IPS DF 19.7 (cell line): Measurements from ENCODE around the gene SRCAP.

Experiments
- DNase-seq: peaks from one replicate; pipeline ENCODE4 v3.0.0-alpha.2; 2013; ENCODE audit warnings: low read depth, low spot score

The SRCAP gene

DNA sequence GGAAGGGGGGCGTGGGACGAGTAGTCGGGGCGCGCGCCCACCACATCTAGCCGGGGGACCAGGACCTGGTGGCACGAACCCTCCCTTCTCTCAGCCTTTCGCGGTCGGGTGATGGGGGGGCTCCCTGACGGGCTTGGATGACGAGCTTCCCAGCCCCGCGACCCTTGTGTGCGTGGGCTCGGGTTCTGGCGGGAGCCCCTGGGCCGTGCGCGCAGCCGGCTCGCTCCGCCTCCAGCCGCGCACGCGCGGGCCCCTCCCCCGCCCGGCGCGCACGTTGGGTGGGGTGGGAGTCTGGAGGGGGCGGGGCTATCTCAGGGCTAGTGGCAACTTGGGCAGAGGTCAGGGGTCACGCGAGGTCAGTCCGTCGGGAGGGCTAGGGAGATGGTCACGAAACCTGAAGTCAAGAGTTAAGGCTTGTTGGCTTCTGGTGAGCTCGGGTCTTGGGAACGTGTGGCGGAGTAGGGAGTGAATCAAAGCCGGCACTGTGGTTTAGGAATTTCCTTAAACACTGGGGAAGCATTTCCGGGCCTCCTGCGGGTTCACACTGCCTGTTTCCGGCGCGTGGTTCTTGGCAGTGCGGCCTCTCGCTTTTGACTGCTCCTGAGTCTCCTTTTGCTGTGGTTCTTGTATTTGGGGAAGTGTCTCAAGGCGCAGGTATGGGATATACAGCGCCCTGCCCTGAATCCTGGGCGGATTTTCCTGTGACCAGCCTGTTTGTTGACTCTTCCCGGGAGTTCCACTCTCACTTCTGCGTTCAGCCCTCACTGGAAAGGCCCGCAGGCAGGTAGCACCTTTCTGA is at the start of gene SRCAP:
Gene SRCAP, plus strand, starts transcription at position 356 of the 799 bp plus-strand sequence. CDS start 1,654 bp downstream, outside the sequence.
- DNase-seq: peak; percentile 20

DNA sequence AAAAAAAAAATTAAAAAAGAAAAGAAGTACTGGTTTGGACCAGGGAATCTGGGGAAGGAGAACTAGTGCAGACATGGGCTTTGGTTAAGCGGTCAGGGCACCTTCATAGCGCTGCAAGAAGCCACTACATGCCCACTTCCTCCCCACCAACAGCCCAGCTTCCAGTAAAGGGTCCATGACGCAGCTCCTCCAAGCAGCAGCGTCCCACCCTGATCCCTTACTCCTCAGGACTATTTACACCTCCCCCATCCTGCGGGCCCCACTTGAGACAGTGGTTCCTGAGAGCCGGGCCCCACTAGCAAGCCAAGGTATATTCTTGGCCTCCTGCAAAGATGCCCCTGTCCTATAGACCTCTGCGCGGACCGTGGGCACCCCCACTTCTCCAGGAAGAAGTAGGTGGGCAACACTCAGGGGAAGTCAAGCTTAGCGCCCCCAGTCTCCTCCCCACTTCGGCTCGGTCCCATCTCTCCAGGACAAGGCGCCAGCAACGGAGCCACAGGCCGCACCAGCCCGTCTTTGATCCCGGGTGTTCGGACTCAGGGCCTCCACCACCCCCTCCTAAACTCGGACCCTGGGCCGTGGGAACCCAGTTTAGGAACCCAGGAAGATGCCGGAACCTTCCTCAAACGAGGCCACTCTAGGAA is 49.1 kb upstream of the SRCAP start:
- DNase-seq: no peak

DNA sequence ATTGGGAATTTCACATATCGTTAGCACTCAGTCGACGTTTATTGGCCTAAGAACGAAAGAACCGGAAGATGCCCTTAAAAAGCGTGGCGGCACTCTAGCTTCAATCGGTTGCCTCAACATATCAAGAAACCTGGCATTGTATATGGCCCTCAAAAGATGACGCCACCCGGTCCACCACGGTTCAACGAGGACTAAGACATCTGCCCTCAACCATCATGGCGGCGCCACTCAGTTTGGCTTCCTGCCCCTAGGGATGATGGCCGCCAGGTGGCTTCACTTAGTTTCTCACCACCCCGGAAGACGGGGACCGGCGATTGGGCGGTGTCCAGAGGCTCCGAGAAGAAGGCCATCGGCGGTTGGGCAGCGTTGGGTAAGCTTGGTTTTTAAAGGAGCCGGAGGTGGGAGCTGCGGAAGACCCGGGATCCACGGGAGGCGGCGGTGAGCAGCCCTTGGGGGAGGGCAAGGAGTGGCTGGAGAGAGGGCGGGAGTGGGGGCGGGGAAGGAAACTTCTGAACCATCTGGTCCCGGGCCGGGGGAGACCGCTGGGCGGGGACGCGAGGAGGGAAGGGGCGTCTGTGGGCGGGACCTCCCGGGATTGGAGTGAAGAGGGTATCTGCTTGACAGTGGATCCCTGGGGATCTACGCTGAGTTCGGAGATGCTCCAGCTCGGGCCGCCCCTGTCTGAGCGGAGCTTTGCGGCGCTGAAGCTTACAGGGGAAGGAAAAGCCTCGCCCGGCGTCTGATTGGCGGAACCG is 48.4 kb upstream of the SRCAP start, which contains the start of gene PRR14:
Gene PRR14, plus strand, starts transcription at position 592 of the 755 bp plus-strand sequence. CDS start 686 bp downstream, outside the sequence.
- peak; percentile 97 for DNase-seq

DNA sequence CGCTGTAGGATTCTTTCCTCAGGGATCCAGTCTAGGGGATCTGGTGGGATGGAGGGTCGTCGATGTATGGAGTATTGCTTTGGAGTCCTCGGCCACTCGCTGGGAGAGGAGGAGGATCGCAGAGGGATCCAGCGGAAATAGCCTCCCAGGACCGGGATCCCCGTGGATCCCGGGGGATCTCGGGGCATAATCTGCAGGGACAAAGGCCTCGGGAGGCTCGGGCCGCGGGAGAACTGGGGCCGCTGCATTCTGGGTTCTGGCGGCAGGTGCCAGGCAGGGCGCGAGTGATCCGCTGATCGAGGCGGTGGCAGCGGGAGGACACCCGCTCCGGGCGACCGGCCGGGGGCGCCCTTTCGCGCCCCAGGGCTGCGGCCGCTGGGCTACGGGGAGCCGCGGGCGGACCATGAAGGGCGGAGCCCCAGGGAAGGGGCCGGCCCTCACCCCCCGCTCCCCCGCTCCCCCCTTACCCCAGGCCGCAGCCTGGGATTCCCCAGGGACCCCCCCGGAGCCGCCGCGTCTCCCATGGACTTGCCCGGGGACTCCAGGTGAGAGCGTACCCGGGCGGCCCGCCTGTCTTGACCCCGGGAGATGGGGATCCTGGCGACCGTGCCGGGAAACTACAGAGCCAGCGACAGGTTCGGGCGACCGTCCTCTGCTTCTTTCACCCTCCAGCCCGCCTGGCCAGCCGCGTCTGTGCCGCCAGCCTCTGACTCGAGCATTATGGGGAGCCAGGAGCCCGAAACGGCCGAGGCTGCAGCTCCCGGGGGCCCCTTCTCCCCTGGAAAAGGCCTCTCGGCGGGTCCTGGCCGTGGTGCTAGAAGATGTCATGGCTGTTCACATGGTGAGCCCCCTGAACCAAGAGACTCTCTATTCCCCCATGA is 47.6 kb upstream of the SRCAP start:
- no peak for DNase-seq

DNA sequence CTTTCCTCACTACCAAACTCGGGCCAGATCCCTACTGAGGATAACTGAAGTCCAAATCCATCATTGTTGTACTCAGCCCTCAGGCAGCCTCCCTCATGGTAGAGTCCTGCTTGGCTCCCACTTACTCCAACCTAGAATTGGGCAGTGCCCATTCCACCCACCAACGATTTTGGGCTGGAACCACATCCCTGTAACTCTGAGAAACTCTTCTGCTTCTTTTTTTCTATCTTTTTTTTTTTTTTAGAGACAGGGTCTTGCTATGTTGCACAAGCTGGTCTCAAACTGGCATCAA is 47.0 kb upstream of the SRCAP start:
- DNase-seq: no peak

DNA sequence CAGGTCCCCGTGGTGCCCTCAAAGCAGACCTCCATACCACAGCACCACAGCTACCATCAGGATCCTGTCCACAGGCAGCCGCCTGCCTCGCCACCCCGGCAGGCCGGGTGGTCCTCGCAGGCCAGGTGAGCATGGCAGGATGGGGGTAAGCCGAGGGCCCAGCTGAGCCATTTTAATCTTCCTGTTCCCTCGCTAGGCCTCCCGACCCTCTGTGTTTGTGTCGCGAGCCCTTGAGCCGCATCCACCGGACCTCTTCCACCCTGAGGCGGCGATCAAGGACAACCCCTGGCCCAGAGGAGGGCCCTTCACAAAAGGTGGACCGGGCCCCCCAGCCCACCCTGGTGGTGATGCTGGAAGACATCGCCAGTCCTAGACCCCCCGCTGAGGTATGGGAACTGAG is 46.3 kb upstream of the SRCAP start:
- DNase-seq: no peak

DNA sequence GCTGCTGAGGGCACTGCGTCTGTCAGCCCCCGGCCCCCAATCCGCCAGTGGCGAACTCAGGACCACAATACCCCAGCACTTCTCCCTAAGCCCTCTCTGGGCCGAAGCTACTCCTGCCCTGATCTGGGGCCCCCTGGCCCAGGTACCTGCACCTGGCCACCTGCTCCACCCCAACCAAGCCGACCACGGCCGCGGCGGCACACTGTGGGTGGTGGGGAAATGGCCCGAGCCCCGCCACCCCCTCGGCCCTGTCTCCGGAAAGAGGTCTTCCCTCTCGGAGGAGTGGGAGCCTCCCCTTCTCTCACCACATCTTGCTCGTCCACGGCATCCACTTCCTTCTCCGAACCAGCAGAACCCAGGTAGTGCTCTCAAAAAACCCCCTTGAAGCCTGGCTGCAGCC is 44.1 kb upstream of the SRCAP start:
- no peak for DNase-seq

DNA sequence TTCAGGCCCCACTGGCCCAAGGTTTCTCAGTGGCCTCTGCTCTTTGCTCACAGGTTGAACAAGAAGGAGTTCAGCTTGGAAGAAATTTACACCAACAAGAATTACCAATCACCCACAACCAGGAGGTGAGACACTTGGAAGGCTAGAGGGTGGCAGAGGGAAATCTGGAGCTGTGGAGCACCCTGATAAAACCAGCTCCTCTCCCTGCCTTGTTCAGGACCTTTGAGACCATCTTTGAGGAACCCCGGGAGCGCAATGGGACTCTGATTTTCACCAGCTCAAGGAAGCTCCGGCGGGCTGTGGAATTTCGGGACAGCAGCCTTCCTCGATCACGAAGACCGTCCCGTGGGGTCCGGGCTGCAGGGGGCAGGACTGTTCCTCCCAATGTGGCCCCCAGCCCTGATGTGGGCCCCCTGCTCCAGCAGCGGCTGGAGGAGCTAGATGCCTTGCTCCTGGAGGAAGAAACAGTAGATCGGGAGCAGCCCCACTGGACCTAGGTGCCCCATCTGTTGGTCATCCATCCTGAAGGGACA is 43.1 kb upstream of the SRCAP start:
- no peak for DNase-seq

DNA sequence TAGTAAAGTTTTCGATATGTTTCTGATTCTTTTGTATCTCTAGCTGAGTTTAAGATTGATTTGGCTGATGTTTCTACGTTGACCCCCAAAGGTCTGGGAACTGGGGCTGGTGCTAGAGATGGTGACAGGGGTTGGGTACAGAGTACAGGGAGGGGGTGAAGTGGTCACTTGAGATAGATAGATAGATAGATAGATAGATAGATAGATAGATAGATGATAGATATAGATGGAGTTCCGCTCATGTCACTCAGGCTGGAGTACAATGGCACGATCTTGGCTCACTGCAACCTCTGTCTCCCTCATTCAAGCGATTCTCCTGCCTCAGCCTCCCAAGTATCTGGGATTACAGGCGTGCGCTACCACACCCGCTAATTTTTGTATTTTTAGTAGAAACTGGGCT is 42.6 kb upstream of the SRCAP start:
- no peak for DNase-seq

DNA sequence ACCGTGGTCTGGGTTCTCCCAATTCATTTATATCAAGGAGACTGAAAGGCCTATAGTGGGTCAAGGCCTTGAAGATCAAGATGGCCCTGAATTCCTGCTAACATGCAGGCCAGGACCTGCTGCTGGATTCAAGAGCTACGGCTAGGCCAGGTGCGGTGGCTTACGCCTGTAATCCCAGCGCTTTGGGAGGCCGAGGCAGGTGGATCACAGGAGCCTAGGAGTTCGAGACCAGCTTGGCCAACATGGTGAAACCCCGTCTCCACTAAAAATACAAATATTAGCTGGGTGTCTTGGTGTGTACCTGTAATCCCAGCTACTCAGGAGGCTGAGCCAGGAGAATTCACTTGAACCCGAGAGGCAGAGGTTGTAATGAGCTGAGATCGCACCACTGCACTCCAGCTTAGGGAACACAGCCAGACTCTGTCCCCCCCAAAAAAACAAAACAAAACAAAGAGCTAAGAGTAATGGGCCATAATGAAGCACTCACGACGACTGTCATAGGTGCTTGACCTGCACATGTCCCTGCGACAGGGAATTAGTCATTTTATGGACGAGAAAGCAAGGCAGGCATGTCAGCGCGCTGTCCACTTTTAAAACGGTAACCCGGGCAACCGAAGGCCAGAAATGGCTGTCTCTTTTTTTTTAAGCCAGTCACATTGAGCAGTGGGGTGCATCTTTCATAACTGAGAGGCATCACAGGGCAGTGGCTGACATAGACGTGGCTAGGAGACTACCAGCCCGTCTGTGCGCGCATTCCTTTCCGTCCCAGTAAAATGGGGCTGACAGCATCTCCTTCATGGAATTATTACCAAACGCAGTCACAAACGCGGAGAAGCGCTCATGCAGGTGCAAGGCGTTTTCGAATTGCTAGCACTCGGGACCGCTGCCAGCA is 41.8 kb upstream of the SRCAP start:
- DNase-seq: no peak

DNA sequence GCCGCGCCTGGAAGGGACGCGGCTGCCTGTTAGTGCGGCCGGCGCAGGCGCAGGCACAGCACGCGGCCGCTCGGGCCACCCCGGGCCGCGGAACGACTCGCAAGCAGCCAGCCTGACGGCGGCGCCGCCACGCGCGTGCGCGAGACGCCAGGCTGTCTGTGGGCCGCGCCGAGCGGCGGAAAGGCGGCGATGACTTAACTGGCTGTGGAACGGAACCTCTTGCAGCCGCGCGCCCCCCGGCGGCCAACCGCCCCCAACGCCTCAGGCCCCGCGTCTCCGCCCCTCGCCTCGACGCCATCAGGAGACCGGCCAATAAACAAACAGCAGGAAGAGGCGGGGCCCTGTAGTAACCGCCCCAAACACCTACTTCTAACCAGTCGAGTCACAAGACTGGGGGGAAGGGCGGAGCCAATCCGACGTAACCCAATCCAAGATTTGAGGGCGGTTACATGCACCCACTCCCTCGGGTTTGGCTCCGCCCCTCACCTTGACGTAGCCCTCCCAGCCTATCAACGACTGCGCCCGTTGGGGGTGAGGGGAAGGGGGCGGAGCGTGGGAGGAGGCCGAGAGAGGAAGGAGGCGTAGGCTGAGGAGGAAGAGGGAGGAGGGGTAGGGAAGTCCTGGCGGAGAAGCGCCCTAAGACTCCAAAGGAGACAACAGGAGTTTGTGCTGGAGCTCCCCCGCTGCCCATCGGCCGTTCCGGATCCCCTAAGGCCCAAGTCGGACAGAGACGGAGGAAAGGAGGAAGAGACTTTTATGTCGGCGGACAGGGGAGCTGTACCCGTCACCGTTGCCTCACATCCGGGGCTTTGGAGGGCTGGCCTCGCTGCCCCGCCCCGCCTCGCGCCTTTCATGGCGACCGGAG is 40.9 kb upstream of the SRCAP start, which contains the start of gene FBRS:
Gene FBRS, plus strand, starts transcription at position 566 of the 865 bp plus-strand sequence. CDS start 1,088 bp downstream, outside the sequence.
- DNase-seq: peak; percentile 99

DNA sequence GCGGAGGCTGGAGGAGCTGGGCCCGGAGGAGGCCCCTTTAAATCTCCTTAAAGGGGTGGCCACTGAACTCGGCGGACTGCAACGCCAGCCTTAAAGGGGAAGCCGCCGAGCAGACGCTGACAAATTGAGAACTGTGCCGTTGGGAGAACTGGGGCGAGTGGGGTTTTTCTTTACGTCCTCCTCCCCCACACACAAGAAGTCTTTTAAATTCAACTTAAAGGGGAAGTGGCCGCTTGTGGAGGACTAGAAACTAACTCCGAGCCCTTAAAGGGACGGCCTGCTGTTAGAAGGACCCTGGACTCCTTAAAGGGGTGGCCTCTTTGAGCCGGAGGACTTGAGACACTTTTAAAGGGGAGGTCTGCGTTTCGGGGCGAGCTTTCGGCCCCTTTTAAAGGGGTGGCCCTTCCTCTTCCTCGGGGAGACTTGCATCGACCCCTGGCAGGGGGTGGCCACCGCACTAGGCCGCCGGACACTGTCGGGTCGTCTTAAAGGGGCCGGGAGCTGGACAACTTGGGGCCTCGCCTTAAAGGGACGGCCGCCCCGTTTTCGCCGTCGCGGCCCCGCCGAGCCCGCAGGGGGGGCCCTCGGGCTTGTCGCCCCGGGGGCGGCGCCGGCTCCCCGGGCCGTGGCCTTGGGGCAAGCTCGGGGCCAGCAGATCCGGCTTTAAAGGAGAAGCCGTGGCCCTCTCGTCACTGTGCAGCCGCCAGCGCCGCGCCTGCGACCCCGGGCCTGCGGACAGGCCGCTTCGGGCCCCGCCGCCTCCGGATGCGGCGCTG is 40.1 kb upstream of the SRCAP start:
- DNase-seq: peak; percentile 56

DNA sequence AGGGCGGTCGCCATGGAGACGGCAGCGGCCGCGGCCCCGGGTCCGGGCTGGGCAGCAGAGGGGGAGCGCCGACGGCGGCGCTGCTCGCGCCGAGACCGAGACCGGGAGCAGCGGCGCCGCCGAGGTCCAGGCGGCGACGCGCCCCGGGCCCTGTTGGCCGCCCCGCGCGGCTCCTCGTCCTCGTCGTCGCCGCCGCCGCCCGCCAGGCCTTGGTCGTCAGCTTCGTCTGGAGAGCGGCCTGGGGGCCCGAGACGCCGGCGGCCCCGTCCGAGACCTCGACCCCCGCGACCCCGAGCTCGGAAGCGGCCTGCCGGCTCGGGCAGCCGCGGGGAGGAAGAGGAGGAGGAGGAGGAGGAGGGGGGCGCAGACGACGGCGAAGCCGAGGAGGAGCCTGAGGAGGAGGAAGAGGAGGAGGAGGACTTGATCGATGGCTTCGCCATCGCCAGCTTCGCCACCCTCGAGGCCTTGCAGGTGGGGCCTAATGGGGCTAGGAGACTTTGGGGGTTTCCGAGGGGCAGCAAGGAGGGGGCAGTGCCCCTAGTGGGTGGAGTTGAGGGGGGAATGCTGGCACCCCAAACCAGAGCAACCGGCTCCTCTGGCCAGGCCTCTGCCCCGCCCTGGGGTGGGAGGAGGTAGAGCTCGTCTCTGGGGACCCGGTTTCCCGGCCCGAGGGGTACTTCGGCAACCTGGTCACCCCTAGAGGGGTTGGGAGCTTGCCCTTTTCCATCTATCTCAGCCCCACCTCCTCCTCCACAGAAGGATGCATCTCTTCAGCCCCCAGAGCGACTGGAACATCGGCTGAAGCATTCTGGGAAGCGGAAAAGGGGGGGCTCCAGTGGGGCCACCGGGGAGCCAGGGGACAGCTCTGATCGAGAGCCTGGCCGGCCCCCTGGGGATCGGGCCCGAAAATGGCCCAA is 39.2 kb upstream of the SRCAP start:
- no peak for DNase-seq

DNA sequence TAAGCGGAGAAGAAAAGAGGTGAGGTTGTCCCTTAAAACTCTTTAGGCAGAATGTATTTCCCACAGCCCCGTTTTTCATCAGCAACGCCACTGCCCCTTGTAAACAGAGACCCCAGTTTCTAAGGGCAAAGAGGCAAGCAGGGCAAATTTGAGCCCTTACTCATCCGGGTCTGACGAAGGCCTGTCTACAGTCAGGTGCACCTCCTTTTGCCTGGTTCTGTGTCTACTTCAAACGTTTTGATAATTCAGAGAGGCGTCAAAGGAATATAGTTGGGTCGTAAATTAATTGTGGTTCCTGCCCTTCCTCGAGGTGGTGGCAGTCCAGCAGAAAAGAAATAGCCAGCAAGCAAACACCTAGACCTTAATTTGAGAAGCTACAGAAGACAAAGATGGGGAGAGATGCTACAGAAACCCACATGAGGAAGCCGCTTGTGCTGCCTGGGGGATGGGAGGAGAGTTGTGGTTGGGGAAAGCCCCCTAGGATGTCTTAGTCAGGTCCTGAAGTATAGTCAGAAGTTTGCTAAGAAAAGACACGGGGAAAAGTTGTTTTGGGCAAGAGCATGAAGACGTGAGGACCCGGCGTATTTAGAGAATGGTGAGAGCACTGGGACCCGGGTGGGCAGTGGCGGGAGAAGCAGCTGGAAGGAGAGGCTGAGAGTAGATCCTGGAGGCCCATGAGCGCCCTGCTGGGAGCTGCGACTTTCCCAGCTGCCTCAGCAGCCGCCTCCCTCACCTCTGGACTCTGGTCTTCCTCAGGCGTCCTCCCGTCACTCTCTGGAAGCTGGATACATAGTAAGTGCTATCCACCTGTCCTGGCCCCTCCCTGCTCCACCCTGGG is 38.3 kb upstream of the SRCAP start:
- DNase-seq: no peak

DNA sequence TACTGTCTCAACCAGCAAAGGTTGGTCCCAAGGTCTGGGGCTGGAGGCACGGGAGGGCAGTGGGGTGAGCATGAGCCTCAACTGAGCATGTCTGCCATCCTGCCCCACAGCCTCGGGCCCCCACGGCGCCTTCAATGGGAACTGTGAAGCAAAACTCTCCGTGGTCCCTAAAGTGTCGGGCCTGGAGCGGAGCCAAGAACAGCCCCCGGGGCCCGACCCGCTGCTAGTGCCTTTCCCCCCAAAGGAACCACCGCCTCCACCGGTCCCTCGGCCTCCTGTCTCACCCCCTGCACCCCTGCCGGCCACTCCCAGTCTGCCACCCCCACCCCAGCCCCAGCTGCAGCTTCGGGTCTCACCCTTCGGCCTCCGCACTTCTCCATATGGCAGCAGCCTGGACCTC is 36.5 kb upstream of the SRCAP start:
- no peak for DNase-seq

DNA sequence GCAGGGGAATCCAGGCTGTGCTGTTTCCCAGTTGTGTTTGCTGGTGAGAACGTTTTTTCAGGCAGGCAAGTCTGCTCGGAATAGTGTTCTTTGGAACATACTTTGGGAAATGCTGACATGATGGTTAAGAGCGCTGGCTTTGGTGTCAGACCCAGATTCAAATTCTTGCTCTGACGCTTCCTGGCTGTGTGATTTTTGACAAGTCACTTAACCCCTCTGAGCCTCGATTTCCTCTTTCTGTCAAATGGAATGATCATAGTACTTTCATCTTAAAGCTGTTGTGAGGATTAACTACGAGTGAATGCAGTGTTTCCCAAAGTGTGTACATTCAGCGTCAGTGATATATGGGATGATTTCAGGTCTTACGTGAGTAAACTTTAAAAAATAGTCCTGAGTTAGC is 35.9 kb upstream of the SRCAP start:
- DNase-seq: no peak
